ENCODE measurements around the gene CPZ.

- TF ChIP-seq POLR2A (IDR thresholded peaks at IDR 0.05): no peak
- TF ChIP-seq, protein P1, sequence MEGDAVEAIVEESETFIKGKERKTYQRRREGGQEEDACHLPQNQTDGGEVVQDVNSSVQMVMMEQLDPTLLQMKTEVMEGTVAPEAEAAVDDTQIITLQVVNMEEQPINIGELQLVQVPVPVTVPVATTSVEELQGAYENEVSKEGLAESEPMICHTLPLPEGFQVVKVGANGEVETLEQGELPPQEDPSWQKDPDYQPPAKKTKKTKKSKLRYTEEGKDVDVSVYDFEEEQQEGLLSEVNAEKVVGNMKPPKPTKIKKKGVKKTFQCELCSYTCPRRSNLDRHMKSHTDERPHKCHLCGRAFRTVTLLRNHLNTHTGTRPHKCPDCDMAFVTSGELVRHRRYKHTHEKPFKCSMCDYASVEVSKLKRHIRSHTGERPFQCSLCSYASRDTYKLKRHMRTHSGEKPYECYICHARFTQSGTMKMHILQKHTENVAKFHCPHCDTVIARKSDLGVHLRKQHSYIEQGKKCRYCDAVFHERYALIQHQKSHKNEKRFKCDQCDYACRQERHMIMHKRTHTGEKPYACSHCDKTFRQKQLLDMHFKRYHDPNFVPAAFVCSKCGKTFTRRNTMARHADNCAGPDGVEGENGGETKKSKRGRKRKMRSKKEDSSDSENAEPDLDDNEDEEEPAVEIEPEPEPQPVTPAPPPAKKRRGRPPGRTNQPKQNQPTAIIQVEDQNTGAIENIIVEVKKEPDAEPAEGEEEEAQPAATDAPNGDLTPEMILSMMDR (IDR thresholded peaks at IDR 0.05): no peak
Measured at GRCh38 chr4:8664976-8665375, 72.4 kb downstream of the CPZ start.
